Adrenal gland (tissue), 5 donors: ENCODE results near the gene MAGI1.

Experiments
- POLR2A ChIP-seq, 2 donors: fragments of 450-650 bp; IDR thresholded peaks; one replicate each; pipeline ENCODE4 v1.6.1; 2017; ENCODE audit warnings: antibody characterized with exemption in 2 of 2, mild to moderate bottlenecking in 2 of 2, moderate library complexity in 1 of 2
- TF ChIP-seq, protein P1 (sequence below), 6 experiments: fragments of 450-650 bp in 4 of 6; fragments of 200-600 bp in 2 of 6; sonication (generic) in 1 of 6; IDR thresholded peaks; 1 replicate in 5 of 6; 2 replicates in 1 of 6; pipeline versions ENCODE4 v1.5.1 to v1.8.0; 2016 to 2021; ENCODE audit warnings: antibody characterized with exemption in 6 of 6, mild to moderate bottlenecking in 2 of 6, moderate library complexity in 1 of 6
- donor health status: DM: no; HTN: no; CAD: no.

GRCh38 chr3:65573548-65574116 lies 465.1 kb downstream of the MAGI1 start:
- TF ChIP-seq, protein P1, sequence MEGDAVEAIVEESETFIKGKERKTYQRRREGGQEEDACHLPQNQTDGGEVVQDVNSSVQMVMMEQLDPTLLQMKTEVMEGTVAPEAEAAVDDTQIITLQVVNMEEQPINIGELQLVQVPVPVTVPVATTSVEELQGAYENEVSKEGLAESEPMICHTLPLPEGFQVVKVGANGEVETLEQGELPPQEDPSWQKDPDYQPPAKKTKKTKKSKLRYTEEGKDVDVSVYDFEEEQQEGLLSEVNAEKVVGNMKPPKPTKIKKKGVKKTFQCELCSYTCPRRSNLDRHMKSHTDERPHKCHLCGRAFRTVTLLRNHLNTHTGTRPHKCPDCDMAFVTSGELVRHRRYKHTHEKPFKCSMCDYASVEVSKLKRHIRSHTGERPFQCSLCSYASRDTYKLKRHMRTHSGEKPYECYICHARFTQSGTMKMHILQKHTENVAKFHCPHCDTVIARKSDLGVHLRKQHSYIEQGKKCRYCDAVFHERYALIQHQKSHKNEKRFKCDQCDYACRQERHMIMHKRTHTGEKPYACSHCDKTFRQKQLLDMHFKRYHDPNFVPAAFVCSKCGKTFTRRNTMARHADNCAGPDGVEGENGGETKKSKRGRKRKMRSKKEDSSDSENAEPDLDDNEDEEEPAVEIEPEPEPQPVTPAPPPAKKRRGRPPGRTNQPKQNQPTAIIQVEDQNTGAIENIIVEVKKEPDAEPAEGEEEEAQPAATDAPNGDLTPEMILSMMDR (IDR thresholded peaks at IDR 0.05) = no peak
- no peak for TF ChIP-seq POLR2A (IDR thresholded peaks at IDR 0.05)
